AG09319 (cell line): ENCODE data around the gene PDE10A.

Experiments used
- DNase-seq: peaks from one replicate; pipeline ENCODE4 v3.0.0-alpha.2; 2010; ENCODE audit warnings: low read depth; ENCODE audit errors: extremely low read depth
- TF ChIP-seq, protein P1 (sequence below): IDR thresholded peaks from 2 replicates; pipeline ENCODE4 v1.5.1; 2011; ENCODE audit warnings: low read depth, mild to moderate bottlenecking, inconsistent platforms, low read length, moderate library complexity

Gene PDE10A

DNA sequence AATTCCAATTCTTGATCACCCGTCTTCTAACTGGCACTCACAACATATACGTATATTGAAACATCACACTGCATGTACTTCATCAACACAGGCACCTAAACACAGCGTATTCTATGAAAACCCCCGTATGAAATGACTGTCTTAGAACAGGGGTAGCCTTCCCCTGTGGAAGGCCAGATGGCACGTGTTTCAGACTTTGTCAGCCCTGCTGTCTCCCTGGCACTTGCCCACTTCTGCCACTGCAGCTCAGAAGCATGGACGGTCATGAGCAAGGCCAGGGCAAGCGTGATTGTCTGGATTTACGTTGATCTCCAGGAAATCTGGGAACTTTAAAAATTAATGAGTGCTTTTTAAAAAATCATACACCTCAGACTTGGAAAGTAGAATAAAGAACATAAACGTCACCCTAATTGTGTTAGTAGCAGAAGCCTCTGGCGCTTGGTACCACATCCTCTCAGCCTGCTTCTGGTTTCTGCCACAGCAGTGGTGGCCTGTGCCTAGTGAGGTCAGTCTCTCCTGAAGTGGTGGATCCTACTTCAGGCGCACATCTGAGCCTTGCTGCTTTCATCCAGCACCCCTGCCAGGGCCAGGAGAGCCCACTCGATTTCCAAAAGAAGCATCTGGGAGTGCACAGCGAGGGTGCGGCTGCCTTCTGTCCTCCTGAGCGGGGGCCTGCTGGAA, 18.3 kb downstream of the PDE10A start:
- TF ChIP-seq, protein P1, sequence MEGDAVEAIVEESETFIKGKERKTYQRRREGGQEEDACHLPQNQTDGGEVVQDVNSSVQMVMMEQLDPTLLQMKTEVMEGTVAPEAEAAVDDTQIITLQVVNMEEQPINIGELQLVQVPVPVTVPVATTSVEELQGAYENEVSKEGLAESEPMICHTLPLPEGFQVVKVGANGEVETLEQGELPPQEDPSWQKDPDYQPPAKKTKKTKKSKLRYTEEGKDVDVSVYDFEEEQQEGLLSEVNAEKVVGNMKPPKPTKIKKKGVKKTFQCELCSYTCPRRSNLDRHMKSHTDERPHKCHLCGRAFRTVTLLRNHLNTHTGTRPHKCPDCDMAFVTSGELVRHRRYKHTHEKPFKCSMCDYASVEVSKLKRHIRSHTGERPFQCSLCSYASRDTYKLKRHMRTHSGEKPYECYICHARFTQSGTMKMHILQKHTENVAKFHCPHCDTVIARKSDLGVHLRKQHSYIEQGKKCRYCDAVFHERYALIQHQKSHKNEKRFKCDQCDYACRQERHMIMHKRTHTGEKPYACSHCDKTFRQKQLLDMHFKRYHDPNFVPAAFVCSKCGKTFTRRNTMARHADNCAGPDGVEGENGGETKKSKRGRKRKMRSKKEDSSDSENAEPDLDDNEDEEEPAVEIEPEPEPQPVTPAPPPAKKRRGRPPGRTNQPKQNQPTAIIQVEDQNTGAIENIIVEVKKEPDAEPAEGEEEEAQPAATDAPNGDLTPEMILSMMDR = no peak
- no peak for DNase-seq

DNA sequence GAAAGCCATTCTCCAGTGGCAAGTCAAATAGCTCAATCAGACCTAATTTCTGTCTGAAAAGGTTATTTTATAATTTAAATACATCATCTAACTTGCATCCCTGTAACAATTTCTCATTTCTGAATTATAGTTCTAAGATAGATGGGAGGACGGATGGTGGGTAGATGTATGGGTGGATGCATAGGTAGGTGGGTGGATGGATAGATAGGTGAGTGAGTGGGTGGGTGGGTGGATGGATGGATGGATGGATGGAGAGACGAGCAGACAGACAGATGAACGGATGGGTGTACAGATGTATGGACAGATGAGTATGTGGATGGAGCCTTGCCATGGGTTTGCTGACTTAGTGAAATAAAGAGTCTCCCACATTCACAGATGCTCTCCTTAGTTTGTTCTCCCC, 20.0 kb downstream of the PDE10A start:
- TF ChIP-seq, protein P1 = no peak
- DNase-seq = no peak

DNA sequence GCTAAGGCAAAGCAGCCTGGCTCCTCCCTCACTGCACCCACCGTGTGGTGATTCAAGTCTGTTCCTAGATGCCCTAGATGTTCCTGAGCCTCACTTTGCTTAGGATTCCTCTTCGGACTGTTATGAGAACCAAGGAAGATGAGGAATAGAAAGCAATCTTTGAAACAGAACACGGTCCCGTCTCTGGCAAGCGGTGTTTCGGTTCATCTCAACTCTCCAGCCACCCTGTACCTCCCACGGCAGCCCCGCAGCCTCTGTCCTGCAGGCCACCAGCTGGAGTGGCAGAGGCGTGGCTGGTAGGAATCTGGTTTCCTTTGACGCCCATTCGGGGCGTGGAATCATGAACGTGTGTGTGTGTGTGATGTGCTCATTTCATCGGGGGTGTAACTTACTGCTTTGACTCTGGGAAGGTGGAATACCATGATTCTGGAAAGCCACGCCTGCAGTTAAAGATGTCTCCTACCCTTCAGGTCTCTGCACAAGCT, 21.3 kb downstream of the PDE10A start:
- DNase-seq = no peak
- TF ChIP-seq, protein P1 = no peak

DNA sequence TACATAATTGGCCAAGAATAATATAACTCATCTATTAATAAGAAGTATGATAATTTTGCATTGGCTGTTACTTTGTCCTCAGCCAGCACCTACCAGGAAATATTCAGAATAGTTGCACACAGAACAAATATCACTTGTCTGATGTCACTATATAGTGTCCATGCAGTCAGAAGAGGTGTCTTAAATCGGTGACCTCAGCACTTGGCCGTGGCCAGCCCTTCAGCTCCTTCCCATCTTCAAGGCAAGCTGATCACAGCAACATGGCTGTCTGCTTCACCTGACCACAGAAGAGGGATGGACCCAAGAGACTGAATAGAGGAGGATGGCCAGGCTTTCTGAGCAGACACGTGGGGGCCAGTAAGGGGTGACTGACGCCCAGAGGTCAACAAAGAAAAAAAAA, 22.2 kb downstream of the PDE10A start:
- no peak for DNase-seq
- TF ChIP-seq, protein P1 = no peak

DNA sequence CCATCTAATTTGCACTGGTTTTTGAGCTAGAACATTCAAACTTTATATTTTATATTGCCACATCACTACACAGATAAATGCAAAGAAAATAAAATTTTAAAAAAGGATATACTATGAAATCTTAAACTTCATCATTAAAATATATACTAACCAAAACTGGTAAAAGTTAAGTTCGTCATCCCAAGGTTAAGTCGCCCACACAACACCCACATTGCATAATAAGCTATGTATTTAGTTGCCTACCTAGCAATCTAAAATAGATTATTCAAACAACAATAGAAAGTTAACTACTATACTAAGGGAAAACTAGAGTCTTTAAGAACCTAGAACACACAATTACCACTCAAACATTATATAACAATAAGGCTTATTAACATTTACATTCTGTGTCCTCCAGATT, 24.5 kb downstream of the PDE10A start:
- DNase-seq = no peak
- TF ChIP-seq, protein P1 = no peak

GRCh38 chr6:165637586-165637985, 25.5 kb downstream of the PDE10A start:
- no peak for DNase-seq
- TF ChIP-seq, protein P1 = no peak

- TF ChIP-seq, protein P1 = no peak
These were observed 26.5 kb downstream of the PDE10A start for GRCh38 chr6:165636402-165637048.

More at GRCh38 chr6:165636402-165637048, 26.5 kb downstream of the PDE10A start:
- no peak for DNase-seq
